ENCODE measurements around the gene ISM1. TPM values are rescaled to one million over a fixed set of nuclear protein-coding genes. Genes with fewer than 3 reads are reported as not detected.
A peak's percentile ranks its signal among the peaks of the same experiment; 100 is the strongest.

The ISM1 gene
- total RNA-seq, 1 donor: 1.1 TPM

GRCh38 chr20:13220194-13220903, 725 bp upstream of the ISM1 start:
- peak overlapping the region; percentile 33 for H3K4me3 ChIP-seq (ENCODE audit: low read depth, low read length)
- TF ChIP-seq CTCF (IDR thresholded peaks at IDR 0.05; ENCODE audit: insufficient read depth, low read length): no peak
- DNase-seq (ENCODE audit: low read depth): peak; percentile 6

GRCh38 chr20:13221313-13221672, 219 bp downstream of the ISM1 start:
- TF ChIP-seq CTCF (IDR thresholded peaks at IDR 0.05; ENCODE audit: insufficient read depth, low read length): no peak
- H3K4me3 ChIP-seq (ENCODE audit: low read depth, low read length): peak overlapping the region; percentile 50
- DNase-seq (ENCODE audit: low read depth): no peak

- DNase-seq (ENCODE audit: low read depth): peak; percentile 42
- TF ChIP-seq CTCF (IDR thresholded peaks at IDR 0.05; ENCODE audit: insufficient read depth, low read length): no peak
- peak overlapping the region; percentile 50 for H3K4me3 ChIP-seq (ENCODE audit: low read depth, low read length)
These were observed 722 bp downstream of the ISM1 start for GRCh38 chr20:13221673-13222318.

- DNase-seq (ENCODE audit: low read depth): no peak
- no peak overlapping the region for H3K4me3 ChIP-seq (ENCODE audit: low read depth, low read length)
- no peak for TF ChIP-seq CTCF (IDR thresholded peaks at IDR 0.05; ENCODE audit: insufficient read depth, low read length)
These were observed 1.2 kb downstream of the ISM1 start for GRCh38 chr20:13222319-13222716.

GRCh38 chr20:13223736-13224520, 2.9 kb downstream of the ISM1 start:
- TF ChIP-seq CTCF (IDR thresholded peaks at IDR 0.05; ENCODE audit: insufficient read depth, low read length): no peak
- no peak for DNase-seq (ENCODE audit: low read depth)
- no peak overlapping the region for H3K4me3 ChIP-seq (ENCODE audit: low read depth, low read length)

- TF ChIP-seq CTCF (IDR thresholded peaks at IDR 0.05; ENCODE audit: insufficient read depth, low read length): no peak
- H3K4me3 ChIP-seq (ENCODE audit: low read depth, low read length): no peak overlapping the region
- DNase-seq (ENCODE audit: low read depth): no peak
These were observed 5.3 kb downstream of the ISM1 start for GRCh38 chr20:13226367-13226766.
